ENCODE data around the gene THSD7B.
"Not testable (repeated sequence)": the region's sequence is repeated elsewhere in the genome, so short reads cannot be mapped to it uniquely, and the experiment has no call there.

THSD7B gene

GRCh38 chr2:136957044-136957443 lies 191.7 kb downstream of the THSD7B start:
- Histone ChIP-seq H3K4me2 (ENCODE audit: low read length) (no peak overlapping the region), H3K9ac (ENCODE audit: low read depth, low read length) (no peak overlapping the region), H3K4me3 (ENCODE audit: low read length) (no peak overlapping the region), H3K9me3 (replicated peaks; ENCODE audit: low read length) (no peaks in the 10 kb centered on the region), H3K27me3 (ENCODE audit: control insufficient read depth, insufficient read depth, low read length) (no peaks in the 10 kb centered on the region), H3K36me3 (ENCODE audit: insufficient read depth, low read length) (no peaks in the 10 kb centered on the region), H3K4me1 (ENCODE audit: control insufficient read depth, insufficient read depth, low read length) (no peaks in the 10 kb centered on the region)

- Histone ChIP-seq H3K9me3 (replicated peaks; ENCODE audit: low read length) (no peaks in the 10 kb centered on the region), H3K4me1 (ENCODE audit: control insufficient read depth, insufficient read depth, low read length) (no peaks in the 10 kb centered on the region), H3K9ac (ENCODE audit: low read depth, low read length) (no peak overlapping the region), H3K4me3 (ENCODE audit: low read length) (no peak overlapping the region), H3K4me2 (ENCODE audit: low read length) (no peak overlapping the region), H3K27me3 (ENCODE audit: control insufficient read depth, insufficient read depth, low read length) (no peaks in the 10 kb centered on the region), H3K36me3 (ENCODE audit: insufficient read depth, low read length) (no peaks in the 10 kb centered on the region)
These were observed 196.9 kb downstream of the THSD7B start for GRCh38 chr2:136962105-136962725.

GRCh38 chr2:136966485-136966884 lies 201.1 kb downstream of the THSD7B start:
- H3K27me3 ChIP-seq (ENCODE audit: control insufficient read depth, insufficient read depth, low read length), result no peaks in the 10 kb centered on the region
- no peak overlapping the region for H3K9ac ChIP-seq (ENCODE audit: low read depth, low read length)
- H3K4me3 ChIP-seq (ENCODE audit: low read length), result no peak overlapping the region
- no peaks in the 10 kb centered on the region for H3K9me3 ChIP-seq (replicated peaks; ENCODE audit: low read length)
- no peaks in the 10 kb centered on the region for H3K36me3 ChIP-seq (ENCODE audit: insufficient read depth, low read length)
- no peak overlapping the region for H3K4me2 ChIP-seq (ENCODE audit: low read length)
- no peaks in the 10 kb centered on the region for H3K4me1 ChIP-seq (ENCODE audit: control insufficient read depth, insufficient read depth, low read length)

GRCh38 chr2:136980303-136980702 lies 215.0 kb downstream of the THSD7B start:
- no peak overlapping the region for H3K4me2 ChIP-seq (ENCODE audit: low read length)
- no peaks in the 10 kb centered on the region for H3K4me1 ChIP-seq (ENCODE audit: control insufficient read depth, insufficient read depth, low read length)
- no peak overlapping the region for H3K9ac ChIP-seq (ENCODE audit: low read depth, low read length)
- no peaks in the 10 kb centered on the region for H3K36me3 ChIP-seq (ENCODE audit: insufficient read depth, low read length)
- H3K27me3 ChIP-seq (ENCODE audit: control insufficient read depth, insufficient read depth, low read length), result no peaks in the 10 kb centered on the region
- no peaks in the 10 kb centered on the region for H3K9me3 ChIP-seq (replicated peaks; ENCODE audit: low read length)
- no peak overlapping the region for H3K4me3 ChIP-seq (ENCODE audit: low read length)

GRCh38 chr2:136981689-136982088 lies 216.3 kb downstream of the THSD7B start:
- H3K27me3 ChIP-seq (ENCODE audit: control insufficient read depth, insufficient read depth, low read length); H3K9me3 ChIP-seq (replicated peaks; ENCODE audit: low read length); H3K4me3 ChIP-seq (ENCODE audit: low read length); H3K4me2 ChIP-seq (ENCODE audit: low read length); H3K9ac ChIP-seq (ENCODE audit: low read depth, low read length); H3K4me1 ChIP-seq (ENCODE audit: control insufficient read depth, insufficient read depth, low read length); H3K36me3 ChIP-seq (ENCODE audit: insufficient read depth, low read length): not testable (repeated sequence)

- H3K4me3 ChIP-seq (ENCODE audit: low read length), result no peak overlapping the region
- H3K9me3 ChIP-seq (replicated peaks; ENCODE audit: low read length), result no peaks in the 10 kb centered on the region
- no peak overlapping the region for H3K9ac ChIP-seq (ENCODE audit: low read depth, low read length)
- H3K4me2 ChIP-seq (ENCODE audit: low read length), result no peak overlapping the region
- H3K4me1 ChIP-seq (ENCODE audit: control insufficient read depth, insufficient read depth, low read length), result no peaks in the 10 kb centered on the region
- no peaks in the 10 kb centered on the region for H3K36me3 ChIP-seq (ENCODE audit: insufficient read depth, low read length)
- H3K27me3 ChIP-seq (ENCODE audit: control insufficient read depth, insufficient read depth, low read length), result no peaks in the 10 kb centered on the region
These were observed 219.7 kb downstream of the THSD7B start for GRCh38 chr2:136985044-136985443.

GRCh38 chr2:136986605-136987221 lies 221.4 kb downstream of the THSD7B start:
- Histone ChIP-seq H3K36me3 (ENCODE audit: insufficient read depth, low read length) (no peaks in the 10 kb centered on the region), H3K4me1 (ENCODE audit: control insufficient read depth, insufficient read depth, low read length) (no peaks in the 10 kb centered on the region), H3K4me2 (ENCODE audit: low read length) (no peak overlapping the region), H3K4me3 (ENCODE audit: low read length) (no peak overlapping the region), H3K9me3 (replicated peaks; ENCODE audit: low read length) (no peaks in the 10 kb centered on the region), H3K27me3 (ENCODE audit: control insufficient read depth, insufficient read depth, low read length) (no peaks in the 10 kb centered on the region), H3K9ac (ENCODE audit: low read depth, low read length) (no peak overlapping the region)

- H3K4me1 ChIP-seq (ENCODE audit: control insufficient read depth, insufficient read depth, low read length), result no peaks in the 10 kb centered on the region
- H3K27me3 ChIP-seq (ENCODE audit: control insufficient read depth, insufficient read depth, low read length), result no peaks in the 10 kb centered on the region
- H3K9me3 ChIP-seq (replicated peaks; ENCODE audit: low read length), result no peaks in the 10 kb centered on the region
- no peak overlapping the region for H3K4me3 ChIP-seq (ENCODE audit: low read length)
- no peak overlapping the region for H3K4me2 ChIP-seq (ENCODE audit: low read length)
- no peaks in the 10 kb centered on the region for H3K36me3 ChIP-seq (ENCODE audit: insufficient read depth, low read length)
- no peak overlapping the region for H3K9ac ChIP-seq (ENCODE audit: low read depth, low read length)
These were observed 225.0 kb downstream of the THSD7B start for GRCh38 chr2:136990316-136990715.

GRCh38 chr2:136994793-136995192 lies 229.4 kb downstream of the THSD7B start:
- Histone ChIP-seq H3K4me3 (ENCODE audit: low read length) (no peak overlapping the region), H3K4me2 (ENCODE audit: low read length) (no peak overlapping the region), H3K9me3 (replicated peaks; ENCODE audit: low read length) (no peaks in the 10 kb centered on the region), H3K36me3 (ENCODE audit: insufficient read depth, low read length) (no peaks in the 10 kb centered on the region), H3K27me3 (ENCODE audit: control insufficient read depth, insufficient read depth, low read length) (no peaks in the 10 kb centered on the region), H3K9ac (ENCODE audit: low read depth, low read length) (no peak overlapping the region), H3K4me1 (ENCODE audit: control insufficient read depth, insufficient read depth, low read length) (peaks cover 8% of the 10 kb centered on the region)

GRCh38 chr2:136997557-136997956 lies 232.2 kb downstream of the THSD7B start:
- no peak overlapping the region for H3K9ac ChIP-seq (ENCODE audit: low read depth, low read length)
- no peak overlapping the region for H3K4me3 ChIP-seq (ENCODE audit: low read length)
- no peaks in the 10 kb centered on the region for H3K27me3 ChIP-seq (ENCODE audit: control insufficient read depth, insufficient read depth, low read length)
- peaks cover 8% of the 10 kb centered on the region for H3K4me1 ChIP-seq (ENCODE audit: control insufficient read depth, insufficient read depth, low read length)
- H3K9me3 ChIP-seq (replicated peaks; ENCODE audit: low read length), result no peaks in the 10 kb centered on the region
- no peak overlapping the region for H3K4me2 ChIP-seq (ENCODE audit: low read length)
- no peaks in the 10 kb centered on the region for H3K36me3 ChIP-seq (ENCODE audit: insufficient read depth, low read length)

GRCh38 chr2:137000811-137001210 lies 235.5 kb downstream of the THSD7B start:
- Histone ChIP-seq H3K9me3 (replicated peaks; ENCODE audit: low read length) (no peaks in the 10 kb centered on the region), H3K4me1 (ENCODE audit: control insufficient read depth, insufficient read depth, low read length) (peaks cover 8% of the 10 kb centered on the region), H3K4me2 (ENCODE audit: low read length) (no peak overlapping the region), H3K36me3 (ENCODE audit: insufficient read depth, low read length) (no peaks in the 10 kb centered on the region), H3K9ac (ENCODE audit: low read depth, low read length) (no peak overlapping the region), H3K27me3 (ENCODE audit: control insufficient read depth, insufficient read depth, low read length) (no peaks in the 10 kb centered on the region), H3K4me3 (ENCODE audit: low read length) (no peak overlapping the region)

- H3K4me3 ChIP-seq (ENCODE audit: low read length), result no peak overlapping the region
- H3K36me3 ChIP-seq (ENCODE audit: insufficient read depth, low read length), result no peaks in the 10 kb centered on the region
- H3K4me1 ChIP-seq (ENCODE audit: control insufficient read depth, insufficient read depth, low read length), result no peaks in the 10 kb centered on the region
- no peak overlapping the region for H3K9ac ChIP-seq (ENCODE audit: low read depth, low read length)
- H3K9me3 ChIP-seq (replicated peaks; ENCODE audit: low read length), result no peaks in the 10 kb centered on the region
- H3K4me2 ChIP-seq (ENCODE audit: low read length), result no peak overlapping the region
- no peaks in the 10 kb centered on the region for H3K27me3 ChIP-seq (ENCODE audit: control insufficient read depth, insufficient read depth, low read length)
These were observed 237.6 kb downstream of the THSD7B start for GRCh38 chr2:137002896-137003295.
